Hepatic stellate cell (primary cell): Measurements from ENCODE around the gene TJP1.
A peak's percentile ranks its signal among the peaks of the same experiment; 100 is the strongest.

Source experiments
- DNase-seq: peaks from one replicate; pipeline ENCODE4 v3.0.0; 2011; ENCODE audit warnings: low spot score

The TJP1 gene

DNA sequence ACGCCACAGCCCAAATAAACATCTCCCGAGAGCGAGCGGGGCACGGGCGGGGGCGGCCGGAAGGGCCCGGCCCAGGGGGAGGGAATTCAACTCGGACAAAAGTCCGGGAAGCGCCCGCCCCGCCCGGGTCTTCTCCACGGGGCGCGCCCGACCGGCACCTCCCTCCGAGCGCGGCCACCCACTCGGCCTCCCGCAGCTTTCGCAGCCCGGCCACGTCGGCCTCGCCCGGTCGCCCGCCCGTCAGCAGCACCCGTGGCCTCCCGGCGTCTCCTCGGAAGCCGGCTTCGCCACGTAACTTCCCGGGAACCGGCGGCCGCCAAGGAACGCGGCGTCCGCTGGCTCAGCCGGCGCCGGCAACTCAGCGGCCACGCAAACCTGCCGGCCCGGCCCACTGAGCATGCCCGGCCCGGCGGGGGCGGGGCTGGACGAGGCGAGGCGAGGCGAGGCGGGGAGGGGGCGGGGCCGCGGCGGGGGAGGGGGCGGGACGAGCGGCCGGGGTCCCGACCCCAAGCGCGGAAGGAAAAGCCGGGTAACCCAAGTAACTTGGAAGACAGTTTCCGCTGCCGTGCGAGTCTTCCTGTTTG, at the start of gene TJP1:
TSS of gene TJP1 (minus strand) at position 369 of the 584 bp plus-strand sequence. CDS start 440 bp downstream, outside the sequence.
- DNase-seq, result peak; percentile 65

DNA sequence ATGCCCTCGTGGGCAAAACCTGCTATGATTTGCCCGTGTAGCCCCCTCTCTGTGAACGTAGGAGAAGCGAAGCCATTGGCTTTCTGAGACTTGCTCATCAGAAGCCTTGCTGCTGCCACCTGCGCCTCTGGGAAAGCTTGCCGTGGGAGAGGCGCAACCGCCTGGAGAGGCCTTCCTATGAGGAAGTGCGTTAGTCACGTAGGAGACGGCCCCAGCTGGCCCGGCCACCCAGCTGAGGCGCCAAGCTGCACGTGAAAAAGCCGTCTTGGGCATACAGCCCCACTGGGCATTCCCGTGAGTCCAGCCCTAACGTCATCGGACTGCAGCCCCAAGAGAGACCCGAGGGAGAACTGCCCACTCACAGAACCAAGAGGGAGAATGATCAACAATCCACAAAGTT, 49.1 kb upstream of the TJP1 start:
- DNase-seq, result no peak

DNA sequence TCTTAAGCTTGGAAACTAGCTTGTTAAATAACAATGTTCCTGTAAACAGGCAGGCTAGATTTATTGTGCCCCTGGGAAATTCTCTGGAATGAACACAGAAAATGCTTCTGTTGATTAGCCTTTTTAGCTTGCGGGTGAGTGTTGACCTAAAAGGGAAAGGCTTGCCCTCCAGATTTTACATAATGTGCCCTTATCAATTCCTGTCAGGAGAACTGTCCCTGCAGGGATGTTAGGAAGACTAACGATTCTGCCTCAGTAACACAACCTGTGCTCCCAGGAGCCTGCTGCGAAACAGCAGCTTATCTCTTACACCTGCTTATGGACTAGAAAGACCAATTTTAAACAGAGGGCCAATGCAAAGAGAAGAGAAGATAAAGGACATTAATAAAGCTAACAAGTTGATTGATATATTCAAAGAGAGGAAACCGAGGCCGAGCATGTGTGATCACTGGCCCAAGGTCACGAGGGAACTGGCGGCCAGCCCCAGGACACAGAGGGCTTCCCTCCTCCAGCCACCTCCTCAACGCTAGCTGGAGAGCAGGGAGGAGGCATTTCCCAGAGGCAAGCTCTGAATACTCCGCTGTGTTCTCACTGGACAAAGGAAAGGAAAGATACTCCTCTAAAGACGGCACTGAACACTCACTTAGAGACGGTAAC, 48.4 kb upstream of the TJP1 start:
- no peak for DNase-seq

DNA sequence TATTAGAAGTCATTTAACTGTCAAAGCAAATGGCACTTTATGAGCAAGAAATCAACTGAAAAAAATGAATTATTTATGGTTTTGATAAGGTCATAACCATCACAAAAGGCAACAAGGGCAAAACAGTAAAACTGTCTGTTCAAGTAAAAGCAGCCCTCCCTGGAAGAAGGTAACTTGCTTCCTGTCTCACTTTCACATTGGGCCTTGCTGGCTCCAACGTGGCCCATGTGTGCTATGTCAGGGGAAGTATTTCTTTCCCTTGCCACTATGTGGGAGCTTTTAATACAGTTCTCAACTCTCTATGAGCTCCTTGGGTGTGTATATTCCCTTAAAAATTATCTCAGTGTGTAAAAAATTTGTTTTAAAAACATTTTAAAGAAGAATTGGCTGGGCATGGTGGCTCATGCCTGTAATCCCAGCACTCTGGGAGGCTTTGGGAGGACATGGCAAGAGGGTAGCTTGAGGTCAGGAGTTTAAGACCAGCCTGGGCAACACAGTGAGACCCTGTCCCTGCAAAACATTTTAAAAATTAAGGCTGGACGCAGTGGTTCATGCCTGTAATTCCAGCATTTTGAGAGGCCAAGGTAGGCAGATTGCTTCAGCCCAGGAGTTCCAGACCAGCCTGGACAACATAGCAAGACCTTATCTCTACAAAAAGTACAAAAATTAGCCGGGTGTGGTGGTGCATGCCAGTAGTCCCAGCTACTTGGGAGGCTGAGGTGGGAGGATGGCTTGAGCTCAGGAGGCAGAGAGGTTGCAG, 45.2 kb upstream of the TJP1 start:
- DNase-seq, result no peak

DNA sequence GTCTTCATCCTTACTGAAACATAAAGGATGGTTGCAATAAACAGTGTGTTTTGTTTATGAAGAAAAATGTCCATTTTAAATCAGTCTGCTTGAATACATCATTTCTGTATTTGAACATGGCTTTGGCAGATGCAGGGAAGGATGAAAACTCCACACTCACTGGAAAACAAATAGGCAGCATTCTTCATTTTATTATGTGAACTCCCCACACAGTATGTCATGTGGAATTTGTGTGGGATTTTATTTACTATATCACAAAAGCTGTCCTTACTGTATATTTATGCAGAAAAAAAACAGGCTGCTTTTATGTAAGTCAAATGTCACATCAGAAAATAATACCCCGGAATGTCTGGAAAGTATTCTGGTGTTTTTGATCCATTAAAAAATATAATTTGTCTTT, 44.1 kb upstream of the TJP1 start:
- DNase-seq, result no peak

DNA sequence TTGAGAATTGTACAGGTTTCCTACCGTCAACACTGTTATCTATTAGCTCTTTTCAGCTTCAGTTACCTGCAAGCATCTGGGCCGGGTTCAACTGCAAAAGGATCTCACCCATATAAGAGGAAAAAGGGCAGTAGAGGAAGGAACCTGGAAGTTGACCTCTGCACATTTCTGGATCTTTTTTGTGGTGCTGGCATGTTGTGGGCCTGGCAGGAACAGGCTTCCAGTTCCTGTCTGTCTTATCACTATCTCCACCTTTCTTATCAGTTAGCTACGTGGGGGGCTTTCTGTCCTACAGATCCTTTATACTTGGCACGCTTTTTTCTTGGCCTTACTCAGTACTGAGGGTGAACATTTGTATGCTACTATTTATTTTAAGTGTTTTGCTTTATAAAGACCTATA, 42.2 kb upstream of the TJP1 start:
- DNase-seq, result no peak

DNA sequence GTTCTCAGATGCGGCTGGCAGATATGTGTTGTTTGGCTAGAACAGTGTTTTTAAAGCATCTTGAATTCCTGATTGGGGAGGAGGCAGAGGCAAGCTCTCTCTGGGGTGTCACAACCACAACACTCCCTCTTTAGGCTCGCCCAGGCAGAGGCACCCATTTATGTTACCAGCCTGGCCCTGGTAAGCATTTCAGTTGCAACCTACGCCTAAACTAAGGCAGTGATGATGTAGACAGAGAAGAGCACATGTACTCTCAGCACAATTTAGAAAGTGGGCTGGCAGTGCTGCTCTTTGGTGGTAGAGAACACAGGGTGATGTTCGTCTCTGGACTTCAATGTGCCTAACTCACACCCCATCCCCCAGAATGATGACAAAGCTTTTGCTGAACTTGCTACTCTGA, 41.2 kb upstream of the TJP1 start:
- DNase-seq, result no peak

DNA sequence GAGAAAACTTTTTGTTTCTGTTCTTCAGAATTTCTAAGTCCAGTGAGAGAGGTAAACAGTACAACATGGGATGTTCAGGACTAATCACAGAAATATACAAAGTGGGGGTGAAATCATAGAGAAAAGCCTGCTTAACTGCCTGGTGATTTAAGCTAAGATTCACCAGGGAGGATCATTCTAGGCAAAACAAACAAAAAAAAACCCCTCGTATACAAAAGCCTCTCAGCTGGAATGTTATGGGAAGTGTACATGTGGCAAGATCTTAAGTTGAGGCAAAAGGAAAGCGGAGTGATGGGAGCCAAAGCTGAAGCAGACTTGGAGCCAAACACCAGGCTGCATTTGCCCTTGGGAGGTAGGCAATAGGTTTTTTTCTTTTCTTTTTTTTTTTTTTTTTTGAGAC, 40.0 kb upstream of the TJP1 start:
- no peak for DNase-seq

DNA sequence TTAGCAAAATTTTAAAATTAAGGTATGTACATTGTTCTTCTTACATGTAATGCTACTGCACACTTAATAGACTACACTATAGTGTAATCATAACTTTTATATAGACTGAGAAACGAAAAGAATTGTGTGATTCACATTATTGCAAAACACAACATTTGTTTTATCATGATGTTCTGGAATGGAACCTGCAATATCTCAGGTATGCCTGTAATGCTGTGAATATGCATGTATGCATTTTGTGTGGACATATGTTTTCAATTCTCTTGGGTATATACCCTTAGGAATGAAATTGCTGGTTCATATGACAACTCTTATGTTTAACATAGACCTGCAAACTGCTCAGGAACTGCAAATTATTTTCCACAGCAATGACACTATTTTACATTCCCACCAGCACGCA, 38.6 kb upstream of the TJP1 start:
- no peak for DNase-seq

DNA sequence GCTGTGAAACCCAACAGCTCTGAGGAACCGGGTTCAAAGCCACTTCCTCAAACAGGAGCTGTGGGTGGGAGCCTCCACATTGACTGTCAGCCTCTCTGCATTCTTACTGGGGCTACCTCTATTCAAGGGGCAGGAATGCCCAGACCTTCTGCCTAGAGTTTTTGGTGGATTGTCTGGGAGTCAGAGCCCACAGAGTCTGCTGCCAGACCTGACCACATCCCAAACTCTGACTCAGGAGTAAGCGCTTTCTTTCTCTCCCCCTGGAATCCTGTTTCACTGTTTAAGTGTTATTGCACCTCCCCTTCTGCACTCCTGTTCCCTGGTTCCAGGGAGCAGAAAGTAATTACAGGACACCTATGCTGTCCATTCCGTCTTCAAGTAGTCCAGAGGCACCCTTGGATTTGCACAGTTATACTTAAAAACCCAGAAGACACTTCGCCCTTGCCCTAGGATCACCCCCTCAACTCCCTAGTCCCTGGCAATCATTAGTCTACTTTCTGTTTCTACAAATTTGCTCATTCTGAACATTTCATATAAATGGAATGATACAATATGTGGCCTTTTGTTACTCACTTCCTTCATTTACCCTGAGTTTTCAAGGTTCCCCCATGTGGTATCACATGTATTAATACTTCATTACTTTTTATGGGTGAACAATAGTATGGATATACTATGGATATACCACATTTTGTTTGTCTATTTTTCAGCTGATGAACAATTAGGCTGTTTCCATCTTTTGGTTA, 37.9 kb upstream of the TJP1 start:
- peak; percentile 75 for DNase-seq

DNA sequence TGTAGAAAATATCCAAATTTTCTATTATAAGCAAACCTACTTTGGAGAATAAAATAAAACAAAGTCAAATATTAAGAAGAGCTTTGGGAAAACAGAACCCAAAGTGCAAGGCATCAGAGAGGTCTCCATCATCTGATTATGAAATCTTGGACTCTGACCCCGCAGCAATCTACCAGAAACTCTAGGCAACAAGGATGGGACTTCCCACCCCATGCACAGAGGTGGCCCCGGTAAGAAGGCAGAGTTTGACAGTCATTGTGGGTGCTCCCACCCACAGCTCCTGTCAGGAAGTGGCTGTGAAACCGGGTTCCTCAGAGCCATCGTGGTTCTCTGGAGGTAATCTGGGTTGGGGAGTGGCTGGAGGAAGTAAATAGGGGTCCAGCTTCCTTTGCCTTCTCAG, 37.0 kb upstream of the TJP1 start:
- peak; percentile 6 for DNase-seq

DNA sequence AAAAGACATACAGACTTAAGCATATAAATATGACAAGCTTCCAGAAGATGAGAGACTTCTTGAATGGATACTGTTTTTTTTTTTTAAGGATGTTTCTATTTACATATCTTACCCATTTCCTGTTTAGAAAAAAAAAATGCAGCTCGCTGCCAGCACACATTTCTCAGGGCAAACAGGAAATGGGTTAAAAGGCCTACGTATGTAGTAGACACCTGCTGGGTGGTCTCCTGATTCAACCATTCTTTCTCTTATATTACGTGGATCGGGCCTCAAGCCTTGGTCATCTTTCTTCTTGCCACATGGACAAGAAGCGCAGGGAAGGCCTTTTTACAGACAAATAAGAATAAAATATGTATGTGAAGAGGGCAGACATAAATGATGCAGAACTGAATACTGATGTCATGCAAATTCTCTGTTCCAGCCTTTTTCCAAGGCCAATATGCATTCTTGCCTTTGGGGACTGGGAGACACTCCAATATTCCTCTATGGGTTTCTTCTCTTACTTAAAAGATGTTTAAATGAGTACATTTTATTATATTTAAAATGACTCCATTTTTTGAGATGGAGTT, 35.0 kb upstream of the TJP1 start:
- DNase-seq, result no peak

DNA sequence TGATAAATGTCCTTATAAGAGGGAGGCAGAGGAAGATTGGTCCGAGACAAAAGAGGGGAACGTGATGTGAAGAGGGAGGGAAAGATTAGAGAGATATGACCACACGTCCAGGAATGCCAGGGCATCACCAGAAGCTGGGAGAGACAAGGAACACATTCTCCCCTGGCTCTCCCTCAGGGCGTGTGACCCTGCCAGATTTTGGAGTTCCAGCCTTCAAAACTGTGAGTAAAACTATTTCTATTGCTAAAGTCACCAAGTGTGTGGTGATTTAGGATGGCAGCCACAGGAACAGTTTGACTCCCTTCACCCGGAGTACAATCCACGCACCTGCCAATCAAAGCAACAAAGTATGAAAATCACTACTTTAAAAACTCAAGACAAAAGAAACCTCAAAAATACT, 32.1 kb upstream of the TJP1 start:
- DNase-seq, result no peak

DNA sequence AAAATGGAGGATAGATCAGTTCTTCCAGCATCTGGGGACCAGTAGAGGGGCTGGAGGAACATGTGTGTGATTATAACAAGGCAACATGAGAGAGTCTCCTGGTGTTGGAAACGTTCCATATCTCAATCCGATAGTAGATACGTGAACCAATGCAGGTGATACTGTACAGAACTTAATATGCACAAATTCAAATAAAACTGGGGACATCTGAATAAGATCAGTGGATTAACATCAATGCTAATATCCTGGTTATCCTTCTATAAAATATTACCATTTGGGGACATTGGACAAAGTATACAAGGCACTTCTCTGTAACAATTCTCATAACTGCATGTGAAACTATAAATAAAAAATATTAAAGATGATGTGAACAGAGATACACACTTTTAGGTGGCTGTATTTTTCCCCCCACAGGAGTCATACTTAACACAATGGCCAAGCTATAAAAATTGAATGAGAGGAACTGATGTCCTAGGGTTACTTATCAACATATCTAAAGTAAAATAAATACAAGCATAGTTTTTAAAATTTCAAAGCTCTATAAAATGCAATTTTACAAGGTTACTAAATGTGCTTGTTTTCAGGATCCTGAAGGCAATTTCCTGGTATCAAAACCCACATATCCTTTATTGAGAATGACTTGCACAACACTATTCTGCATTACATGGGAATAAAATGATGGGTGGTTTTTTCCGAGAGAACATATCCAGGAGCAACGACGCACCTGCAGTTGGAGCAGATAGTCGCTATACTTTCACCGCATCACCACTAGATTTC, 31.1 kb upstream of the TJP1 start:
- no peak for DNase-seq

DNA sequence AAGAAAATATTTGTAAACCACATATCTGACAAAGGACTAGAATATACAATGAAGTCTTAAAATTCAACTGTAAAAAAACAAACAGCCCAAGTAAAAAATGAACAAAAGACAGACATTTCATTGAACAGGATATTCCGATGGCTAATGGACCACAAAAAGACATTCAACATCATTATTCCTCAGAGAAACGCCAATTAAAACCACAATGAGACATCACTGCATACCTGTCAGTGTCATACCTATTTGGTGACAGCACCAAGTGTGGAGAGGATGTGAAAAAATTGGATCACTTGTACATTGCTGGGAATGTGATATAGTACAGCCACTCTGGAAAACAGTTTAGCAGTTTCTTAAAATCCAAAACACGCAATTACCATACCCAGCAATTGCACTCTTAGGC, 29.9 kb upstream of the TJP1 start:
- no peak for DNase-seq

DNA sequence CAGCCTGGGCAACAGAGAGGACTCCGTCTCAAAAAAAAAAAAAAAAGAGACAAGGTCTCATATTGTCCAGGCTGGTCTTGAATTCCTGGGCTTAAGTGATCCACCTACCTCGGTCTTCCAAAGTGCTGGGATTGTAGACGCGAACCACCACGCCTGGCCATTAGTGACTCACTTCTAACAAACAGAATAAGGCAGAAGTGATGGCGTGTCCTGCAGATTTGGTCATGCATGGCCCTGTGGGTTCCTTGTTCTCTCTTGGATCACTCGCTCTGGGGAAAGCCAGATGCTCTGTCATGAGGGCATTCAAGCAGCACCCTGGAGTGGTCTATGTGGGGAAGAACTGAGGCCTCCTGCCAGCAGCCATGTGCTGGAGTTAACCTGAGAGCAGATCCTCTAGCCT, 27.4 kb upstream of the TJP1 start:
- DNase-seq, result no peak

DNA sequence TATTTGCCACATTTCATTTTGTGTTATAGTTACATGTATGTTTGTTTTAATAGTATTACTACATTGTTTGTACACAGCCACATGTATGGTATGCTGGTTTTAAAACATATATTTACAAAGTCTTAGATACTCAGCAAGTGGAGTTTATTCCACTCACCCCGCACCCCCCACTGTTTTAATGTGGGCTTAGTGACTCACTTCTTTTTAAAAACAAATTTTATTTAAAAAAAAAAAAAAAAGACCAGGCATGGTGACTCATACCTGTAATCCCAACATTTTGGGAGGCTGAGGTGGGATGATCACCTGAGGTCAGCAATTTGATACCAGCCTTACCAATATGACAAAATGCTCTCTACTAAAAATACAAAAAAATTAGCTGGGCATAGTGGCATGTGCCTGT, 26.9 kb upstream of the TJP1 start:
- no peak for DNase-seq

DNA sequence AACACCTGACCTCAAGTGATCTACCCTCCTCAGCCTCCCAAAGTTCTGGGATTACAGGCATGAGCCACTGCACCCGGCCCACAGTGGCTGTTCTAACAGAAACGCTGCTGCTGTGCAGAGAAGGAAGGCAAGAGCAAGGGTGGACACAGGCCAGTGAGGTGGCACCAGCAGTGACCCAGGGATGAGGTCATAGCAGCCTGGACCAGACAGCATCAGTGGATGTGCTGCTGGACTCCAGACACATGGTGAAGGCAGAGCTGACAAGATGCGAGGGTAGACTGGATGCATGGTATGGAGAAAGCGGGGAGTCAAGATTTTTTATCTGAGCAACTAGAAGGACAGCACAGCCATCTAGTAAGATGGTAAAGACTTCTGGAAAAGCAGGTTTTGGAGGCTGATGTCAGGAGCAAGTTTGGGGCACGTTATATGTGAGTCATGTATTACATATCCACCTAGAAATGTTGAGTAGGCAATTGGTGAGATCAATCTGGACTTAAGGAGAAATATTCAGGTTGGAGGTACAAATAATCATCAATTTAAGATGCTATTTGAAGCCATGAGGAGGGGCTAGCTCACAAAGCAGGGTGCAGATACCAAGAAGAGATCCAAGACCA, 22.1 kb upstream of the TJP1 start:
- no peak for DNase-seq

DNA sequence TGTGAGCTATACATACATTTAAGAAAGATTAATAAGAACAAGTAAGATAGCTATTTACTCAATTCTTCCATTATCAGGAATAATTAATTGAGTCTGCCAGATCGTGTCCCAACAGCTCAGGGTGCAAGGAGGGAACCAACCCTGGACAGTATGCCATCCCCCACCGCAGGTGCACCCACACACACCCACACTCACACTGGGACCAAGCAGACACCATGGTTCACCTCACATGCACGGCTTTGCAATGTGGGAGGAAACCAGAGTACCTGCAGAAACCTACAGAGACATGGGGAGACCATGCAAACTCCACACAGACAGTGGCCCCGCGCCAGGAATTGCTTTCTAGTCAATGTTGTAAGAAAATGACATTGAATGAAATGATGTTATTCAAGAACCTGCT, 20.0 kb upstream of the TJP1 start:
- DNase-seq, result no peak

DNA sequence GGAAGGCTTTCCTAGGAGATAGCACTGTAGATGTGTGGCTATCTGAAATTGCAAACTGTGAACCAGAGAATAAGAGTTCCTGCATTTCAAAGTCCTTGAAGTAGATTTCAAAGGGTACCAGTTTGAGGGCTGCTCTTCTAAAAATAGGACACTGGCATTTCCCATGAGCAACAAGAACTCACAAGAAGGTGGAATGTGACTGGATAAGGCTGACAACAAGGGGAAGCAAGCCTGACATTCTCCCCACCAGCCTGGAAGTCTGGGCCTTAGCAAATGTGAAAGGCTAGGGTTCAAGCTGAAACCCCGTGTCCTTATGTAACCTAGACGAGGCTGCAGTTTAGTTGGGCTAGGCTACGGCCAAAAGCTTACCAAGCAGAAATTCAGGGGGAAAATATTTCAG, 18.7 kb upstream of the TJP1 start:
- DNase-seq, result no peak

DNA sequence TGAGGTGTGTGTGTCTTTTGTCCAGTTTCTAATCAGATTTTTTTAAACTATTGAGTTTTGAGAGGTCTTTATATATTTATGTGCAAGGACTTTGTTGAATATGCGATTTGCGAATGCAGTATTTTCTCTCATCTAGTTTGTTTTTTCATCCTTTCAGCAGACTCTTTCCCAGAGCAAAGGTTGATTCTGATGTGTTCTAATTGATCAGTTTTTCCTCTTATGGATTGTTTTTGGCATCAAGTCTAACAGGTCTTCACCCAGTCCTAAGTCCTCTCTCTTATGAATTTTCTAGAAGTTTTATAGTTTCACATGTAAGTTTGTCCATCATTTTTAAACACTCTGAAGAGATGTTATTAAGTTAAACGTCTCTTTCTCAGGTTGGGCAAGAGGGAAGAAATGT, 17.8 kb upstream of the TJP1 start:
- DNase-seq, result no peak
